ENCODE measurements around the gene LSM7.
"Not testable (repeated sequence)": the region's sequence is repeated elsewhere in the genome, so short reads cannot be mapped to it uniquely, and the experiment has no call there.

The LSM7 gene

GRCh38 chr19:2291185-2291751 is 37.1 kb downstream of the LSM7 start:
- no peak for DNase-seq

GRCh38 chr19:2290441-2291184 is 37.8 kb downstream of the LSM7 start:
- DNase-seq: no peak

GRCh38 chr19:2289714-2290435 is 38.5 kb downstream of the LSM7 start:
- DNase-seq: no peak

DNA sequence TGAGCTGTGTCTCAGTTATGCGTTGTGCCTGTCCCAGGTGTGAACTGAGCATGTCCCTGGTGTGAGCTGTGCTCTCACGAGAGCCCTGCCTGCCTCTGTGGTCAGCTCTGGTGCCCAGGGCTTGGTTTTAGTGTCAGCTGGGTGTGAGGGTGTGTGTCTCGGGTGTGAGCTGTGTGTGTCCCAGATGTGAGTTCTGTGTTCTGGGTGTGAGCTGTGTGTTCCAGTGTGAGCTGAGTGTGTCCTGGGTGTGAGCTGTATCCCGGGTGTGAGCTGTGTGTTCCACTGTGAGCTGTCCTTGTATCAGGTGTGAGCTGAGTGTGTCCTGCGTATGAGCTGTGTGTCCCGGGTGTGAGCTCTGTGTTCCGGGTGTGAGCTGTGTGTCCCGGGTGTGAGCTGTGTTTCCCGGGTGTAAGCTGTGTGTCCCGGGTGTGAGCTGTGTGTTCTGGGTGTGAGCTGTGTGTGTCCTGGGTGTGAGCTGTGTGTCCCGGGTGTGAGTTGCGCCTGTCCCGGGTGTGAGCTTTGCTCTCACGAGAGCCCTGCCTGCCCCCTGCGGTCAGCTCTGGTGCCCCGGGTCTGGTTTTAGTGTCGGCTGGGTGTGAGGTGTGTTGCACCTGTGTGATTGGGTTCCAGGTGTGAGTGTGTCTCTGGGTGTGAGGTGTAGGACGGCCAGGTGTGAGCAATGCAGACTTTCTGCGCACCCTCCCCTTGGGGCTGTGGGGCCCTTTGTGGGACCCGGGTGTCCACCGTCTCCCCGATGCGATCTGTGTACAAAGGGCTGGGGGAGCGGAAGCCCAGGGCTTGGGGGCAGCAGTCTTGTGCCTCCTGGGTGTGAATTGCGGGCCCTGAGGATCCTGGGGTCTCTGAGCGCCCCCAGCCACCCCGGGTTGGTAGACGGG is 39.3 kb downstream of the LSM7 start:
- no peak for DNase-seq

DNA sequence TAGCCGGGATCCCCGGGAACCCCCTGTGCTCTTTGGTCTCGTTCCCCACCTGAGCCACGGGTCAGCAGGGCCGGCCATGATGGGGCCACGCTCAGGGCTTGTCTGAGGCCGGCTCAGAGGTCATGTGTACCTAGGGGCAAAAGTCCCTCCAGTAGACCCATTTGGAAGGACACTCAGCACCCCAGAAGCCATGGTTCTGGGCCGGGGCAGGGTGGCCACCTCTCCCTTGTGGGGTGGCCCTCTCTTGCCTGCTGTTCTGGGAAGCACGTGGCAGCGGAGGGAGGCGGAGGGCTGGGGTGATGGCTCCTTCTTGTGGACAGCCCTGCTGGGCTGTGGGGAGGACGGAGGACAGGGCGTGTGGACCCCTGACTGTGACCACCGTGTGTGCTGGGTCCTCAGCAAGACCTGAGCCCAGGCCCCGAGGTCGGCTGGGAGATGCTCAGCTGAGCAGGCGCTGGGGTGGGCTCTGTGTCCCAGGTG is 40.0 kb downstream of the LSM7 start:
- DNase-seq: peak; percentile 48

DNA sequence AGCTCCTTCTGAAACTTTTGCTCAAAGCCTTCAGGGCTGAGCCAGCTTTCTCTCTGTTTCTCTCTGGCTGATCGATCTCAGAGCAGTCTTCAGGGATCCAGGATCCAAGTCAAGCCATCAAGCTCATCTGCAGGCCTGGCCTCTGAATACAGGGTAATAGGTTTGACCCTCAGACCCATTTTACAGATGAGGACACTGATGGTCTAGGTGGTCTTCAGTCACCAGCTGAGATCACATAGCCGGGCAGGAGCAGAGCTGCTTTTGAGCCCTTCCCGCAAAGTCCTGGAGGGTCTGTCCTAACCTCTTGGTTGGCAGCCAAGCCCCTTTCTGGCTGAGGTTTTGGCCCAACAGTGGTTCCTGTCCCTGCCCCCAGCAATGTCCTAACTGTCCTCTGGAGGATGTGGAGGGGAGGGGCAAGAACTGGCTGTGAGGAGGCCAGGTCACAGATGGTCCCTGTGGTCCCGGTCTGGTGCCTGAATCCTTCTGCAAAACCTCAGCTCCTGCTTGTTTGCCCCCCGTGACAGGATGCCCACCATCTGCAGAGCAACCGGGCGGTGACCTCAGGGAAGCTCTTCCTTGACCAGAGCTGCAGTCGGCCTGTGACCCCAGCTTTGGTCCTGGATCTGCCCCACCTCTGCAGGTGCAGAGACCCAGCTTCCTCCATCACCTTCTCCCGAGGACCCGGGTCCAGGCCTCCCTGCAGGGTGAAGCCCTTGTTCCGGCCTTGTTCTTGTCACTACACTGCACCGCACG is 40.6 kb downstream of the LSM7 start:
- no peak for DNase-seq

GRCh38 chr19:2286402-2287140 is 41.8 kb downstream of the LSM7 start:
- DNase-seq: no peak

DNA sequence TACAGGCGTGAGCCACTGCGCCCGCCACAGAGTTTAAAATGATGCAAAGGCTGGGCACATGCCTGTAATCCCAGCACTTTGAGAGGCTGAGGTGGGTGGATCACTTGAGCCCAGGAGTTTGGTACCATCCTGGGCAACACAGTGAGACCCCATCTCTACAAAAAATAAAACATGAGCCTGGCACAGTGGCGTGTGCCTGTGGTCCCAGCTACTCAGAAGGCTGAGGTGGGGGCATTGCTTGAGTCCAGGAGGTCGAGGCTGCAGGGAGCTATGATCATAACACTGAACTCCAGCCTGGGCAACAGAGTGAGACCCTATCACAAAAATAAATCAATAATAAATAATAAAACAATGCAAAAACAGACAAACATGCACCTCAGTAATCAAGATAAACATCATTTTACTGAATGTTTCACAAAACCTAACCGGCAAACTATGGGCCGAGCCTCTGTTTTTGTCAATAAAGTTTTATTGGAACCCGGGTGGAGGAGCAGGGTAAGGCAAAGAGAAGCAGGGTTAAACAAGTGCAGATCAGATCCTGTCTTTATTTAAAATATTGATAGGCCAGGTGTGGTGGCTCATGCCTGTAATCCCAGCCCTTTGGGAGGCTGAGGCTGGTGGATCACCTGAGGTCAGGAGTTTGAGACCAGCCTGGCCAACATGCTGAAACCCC is 44.4 kb downstream of the LSM7 start:
- no peak for DNase-seq

DNA sequence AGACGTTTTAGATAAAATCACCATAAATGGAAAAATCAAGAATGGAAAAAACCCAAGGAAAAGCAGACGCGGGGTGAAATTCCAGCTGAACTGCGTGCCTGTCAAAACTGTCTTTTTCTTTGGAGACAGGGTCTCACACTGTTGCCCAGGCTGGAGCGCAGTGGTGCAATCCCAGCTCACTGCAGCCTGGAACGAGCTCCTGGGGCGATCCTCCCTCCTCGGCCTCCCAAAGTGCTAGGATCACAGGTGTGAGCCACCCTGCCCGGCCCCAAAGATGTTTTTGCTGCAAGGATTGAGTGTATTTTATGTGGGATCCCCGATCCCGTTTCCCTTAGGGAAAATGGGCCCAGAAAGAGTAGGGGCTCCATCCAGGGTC is 45.5 kb downstream of the LSM7 start:
- DNase-seq: no peak

DNA sequence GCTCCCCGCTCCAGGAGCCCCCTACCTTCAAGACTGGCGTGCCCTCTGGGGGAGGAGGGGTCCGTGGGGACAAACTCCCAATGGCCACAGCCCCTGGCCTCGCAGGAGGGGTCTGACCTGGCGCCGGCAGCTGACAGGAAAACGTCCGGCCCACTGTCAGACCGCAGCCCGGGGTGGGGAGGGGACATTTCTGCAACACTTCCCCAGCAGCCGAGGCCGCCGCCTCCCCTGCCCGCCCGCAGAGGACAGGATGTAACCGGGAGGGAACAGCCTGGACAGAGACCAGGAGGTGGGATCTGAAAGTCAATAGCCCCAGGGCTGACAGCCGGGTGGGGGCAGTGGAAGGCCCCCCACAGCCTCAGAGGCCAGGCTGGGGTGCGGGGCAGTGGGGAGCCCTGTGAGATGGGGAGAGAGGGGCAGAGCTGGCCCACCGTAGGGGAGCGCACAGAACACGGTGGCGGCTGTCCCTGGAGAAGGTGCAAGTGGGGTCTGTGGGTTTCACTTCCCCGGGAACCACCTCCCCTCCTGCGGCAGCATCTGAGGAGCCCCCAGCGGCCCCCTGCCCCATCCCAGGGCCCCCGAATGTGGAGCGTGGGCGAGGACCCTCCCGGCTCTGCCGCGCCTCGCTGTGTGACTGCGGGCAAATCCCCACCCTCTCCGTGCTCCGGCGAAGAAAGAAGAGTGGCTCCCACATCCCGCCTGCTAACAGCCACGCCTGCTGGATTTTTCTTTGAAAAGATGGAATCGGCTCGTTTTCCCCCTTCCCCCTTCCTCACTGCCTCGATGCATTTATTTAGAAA is 46.1 kb downstream of the LSM7 start, which contains the start of gene PEAK3:
Gene PEAK3, minus strand, starts transcription at position 114 of the 800 bp plus-strand sequence. CDS start 1,244 bp downstream, outside the sequence.
- DNase-seq: no peak

DNA sequence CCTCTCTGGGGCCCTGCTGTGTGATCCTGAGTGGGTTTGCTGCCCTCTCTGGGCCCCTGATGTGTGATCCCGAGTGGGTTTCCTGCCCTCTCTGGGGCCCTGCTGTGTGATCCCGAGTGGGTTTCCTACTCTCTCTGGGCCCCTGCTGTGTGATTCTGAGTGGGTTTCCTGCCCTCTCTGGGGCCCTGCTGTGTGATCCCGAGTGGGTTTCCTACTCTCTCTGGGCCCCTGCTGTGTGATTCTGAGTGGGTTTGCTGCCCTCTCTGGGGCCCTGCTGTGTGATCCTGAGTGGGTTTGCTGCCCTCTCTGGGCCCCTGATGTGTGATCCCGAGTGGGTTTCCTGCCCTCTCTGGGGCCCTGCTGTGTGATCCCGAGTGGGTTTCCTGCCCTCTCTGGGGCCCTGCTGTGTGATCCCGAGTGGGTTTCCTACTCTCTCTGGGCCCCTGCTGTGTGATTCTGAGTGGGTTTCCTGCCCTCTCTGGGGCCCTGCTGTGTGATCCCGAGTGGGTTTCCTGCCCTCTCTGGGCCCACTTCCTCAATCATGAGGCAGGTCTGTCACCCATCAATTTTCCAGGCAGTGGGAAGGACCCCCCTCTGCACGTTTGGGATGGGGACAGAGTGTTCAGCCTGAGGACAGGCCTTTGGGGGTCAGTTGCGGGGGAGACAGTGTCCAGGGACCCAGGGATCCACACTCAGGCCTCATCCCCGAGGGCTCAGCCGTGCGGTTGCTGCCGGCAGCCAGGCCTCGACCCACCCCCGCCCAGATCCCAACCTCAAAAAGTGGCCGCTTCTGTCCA is 46.9 kb downstream of the LSM7 start:
- not testable (repeated sequence) for DNase-seq

- no peak for DNase-seq
Measured at GRCh38 chr19:2280633-2281264, 47.6 kb downstream of the LSM7 start.

GRCh38 chr19:2278459-2279158 is 49.8 kb downstream of the LSM7 start:
- no peak for DNase-seq

- DNase-seq: no peak
Measured at GRCh38 chr19:2277138-2277537, 51.2 kb downstream of the LSM7 start.

- no peak for DNase-seq
Measured at GRCh38 chr19:2276429-2276986, 51.9 kb downstream of the LSM7 start.

- DNase-seq: no peak
Measured at GRCh38 chr19:2275588-2276428, 52.6 kb downstream of the LSM7 start.

Measured in NCI-H526 treated with DMSO at 0.1 percent for 48 hours (cell line).